Endothelial cell (in vitro differentiated cells): Measurements from ENCODE around the gene FBLL1. TPM values are rescaled to one million over a fixed set of nuclear protein-coding genes. Genes with fewer than 3 reads are reported as not detected.
"Not testable (repeated sequence)": the region's sequence is repeated elsewhere in the genome, so short reads cannot be mapped to it uniquely, and the experiment has no call there.

Experiments
- DNase-seq: peaks from one replicate; pipeline ENCODE4 v3.0.0; 2021; ENCODE audit warnings: low spot score
- H3K27ac Mint-ChIP-seq: one replicate; pipeline ENCODE4 v1.8.0; 2021; ENCODE audit warnings: mixed read lengths, inconsistent platforms; ENCODE audit not compliant: unreplicated experiment
- H3K27me3 Mint-ChIP-seq: one replicate; pipeline ENCODE4 v1.8.0; 2021; ENCODE audit warnings: mild to moderate bottlenecking, moderate library complexity, mixed read lengths, inconsistent platforms; ENCODE audit not compliant: unreplicated experiment
- H3K36me3 Mint-ChIP-seq: one replicate; pipeline ENCODE4 v1.8.0; 2021; ENCODE audit warnings: mild to moderate bottlenecking, low read depth, mixed read lengths, inconsistent platforms; ENCODE audit not compliant: unreplicated experiment
- H3K4me1 Mint-ChIP-seq: one replicate; pipeline ENCODE4 v1.8.0; 2021; ENCODE audit warnings: mild to moderate bottlenecking, mixed read lengths, inconsistent platforms; ENCODE audit not compliant: unreplicated experiment
- H3K4me3 Mint-ChIP-seq: one replicate; pipeline ENCODE4 v1.8.0; 2021; ENCODE audit warnings: mild to moderate bottlenecking, mixed read lengths, inconsistent platforms; ENCODE audit not compliant: unreplicated experiment
- H3K9me3 Mint-ChIP-seq: one replicate; pipeline ENCODE4 v1.8.0; 2021; ENCODE audit warnings: mixed read lengths, inconsistent platforms; ENCODE audit not compliant: unreplicated experiment
- CTCF ChIP-seq: fragments of 200-600 bp; sonication (generic); IDR thresholded peaks from one replicate; pipeline ENCODE4 v1.5.0; 2021; ENCODE audit warnings: antibody characterized with exemption; ENCODE audit not compliant: unreplicated experiment
- total RNA-seq: library from RNA; stranded (reverse); fragmentation: NEBNext Ultra II Directional; extraction: Animal tissue kit (Norgen Biotek cat#: 25700); gene quantifications from one replicate; pipeline ENCODE4 v1.2.1, GENCODE V29; 2021; ENCODE audit not compliant: unreplicated experiment

The FBLL1 gene
- total RNA-seq, 1 donor from 2014 or later, result 0.51 TPM

GRCh38 chr5:168562279-168562678 is 33.2 kb downstream of the FBLL1 start:
- Mint-ChIP-seq H3K4me3 (no peak overlapping the region), H3K27ac (peak overlapping the region; percentile 40), H3K4me1 (no peaks in the 10 kb centered on the region), H3K9me3 (no peaks in the 10 kb centered on the region), H3K36me3 (peaks cover 7% of the 10 kb centered on the region), H3K27me3 (no peaks in the 10 kb centered on the region)
- no peak for TF ChIP-seq CTCF
- DNase-seq, result no peak

GRCh38 chr5:168563959-168564358 is 34.9 kb downstream of the FBLL1 start:
- no peak overlapping the region for H3K27ac Mint-ChIP-seq
- no peaks in the 10 kb centered on the region for H3K9me3 Mint-ChIP-seq
- H3K4me1 Mint-ChIP-seq, result no peaks in the 10 kb centered on the region

GRCh38 chr5:168568738-168569137 is 39.6 kb downstream of the FBLL1 start:
- DNase-seq, result no peak
- Mint-ChIP-seq H3K4me3 (no peak overlapping the region), H3K9me3 (no peaks in the 10 kb centered on the region), H3K36me3 (peaks cover 9% of the 10 kb centered on the region), H3K27me3 (peaks cover 3% of the 10 kb centered on the region), H3K4me1 (peaks cover 7% of the 10 kb centered on the region), H3K27ac (no peak overlapping the region)
- TF ChIP-seq CTCF, result no peak

More at GRCh38 chr5:168563959-168564358, 34.9 kb downstream of the FBLL1 start:
- DNase-seq, result no peak
- Mint-ChIP-seq H3K4me3 (no peak overlapping the region), H3K27me3 (no peaks in the 10 kb centered on the region), H3K36me3 (peaks cover 9% of the 10 kb centered on the region)
- no peak for TF ChIP-seq CTCF

- Mint-ChIP-seq H3K27me3 (peaks cover 3% of the 10 kb centered on the region), H3K27ac (no peak overlapping the region), H3K4me3 (no peak overlapping the region), H3K4me1 (peaks cover 10% of the 10 kb centered on the region), H3K36me3 (peaks cover 9% of the 10 kb centered on the region), H3K9me3 (no peaks in the 10 kb centered on the region)
- TF ChIP-seq CTCF, result no peak
- no peak for DNase-seq
Observed at GRCh38 chr5:168570490-168571328, 41.6 kb downstream of the FBLL1 start.

- peaks cover 28% of the 10 kb centered on the region for H3K4me1 Mint-ChIP-seq
- H3K4me3 Mint-ChIP-seq, H3K27ac Mint-ChIP-seq, H3K36me3 Mint-ChIP-seq, DNase-seq, H3K27me3 Mint-ChIP-seq, H3K9me3 Mint-ChIP-seq: not testable (repeated sequence)
Observed at GRCh38 chr5:168573663-168574062, 44.6 kb downstream of the FBLL1 start.

GRCh38 chr5:168574156-168574555 is 45.1 kb downstream of the FBLL1 start:
- H3K27ac Mint-ChIP-seq, H3K27me3 Mint-ChIP-seq, H3K36me3 Mint-ChIP-seq: not testable (repeated sequence)

More at GRCh38 chr5:168574156-168574555, 45.1 kb downstream of the FBLL1 start:
- not testable (repeated sequence) for H3K4me3 Mint-ChIP-seq, DNase-seq, H3K9me3 Mint-ChIP-seq
- peaks cover 28% of the 10 kb centered on the region for H3K4me1 Mint-ChIP-seq
